Left ventricle myocardium inferior (tissue), 1 donor: ENCODE measurements around the gene STOML1. TPM values are rescaled to one million over a fixed set of nuclear protein-coding genes. Genes with fewer than 3 reads are reported as not detected.

Source experiments
- DNase-seq: peaks from one replicate; pipeline ENCODE4 v3.0.0-alpha.2; 2020
- H3K27ac ChIP-seq: fragments of 200-600 bp; replicated peaks from 2 replicates; pipeline ENCODE4 v1.8.0; 2021
- H3K27me3 ChIP-seq: fragments of 200-600 bp; 2 replicates; pipeline ENCODE4 v1.8.0; 2021; ENCODE audit warnings: low read depth
- H3K36me3 ChIP-seq: fragments of 200-600 bp; 2 replicates; pipeline ENCODE4 v1.8.0; 2021
- H3K4me1 ChIP-seq: fragments of 200-600 bp; 2 replicates; pipeline ENCODE4 v1.8.0; 2021
- H3K4me3 ChIP-seq: fragments of 200-600 bp; 2 replicates; pipeline ENCODE4 v1.8.0; 2021; ENCODE audit warnings: mild to moderate bottlenecking, moderate library complexity
- H3K9me3 ChIP-seq: fragments of 200-600 bp; replicated peaks from 2 replicates; pipeline ENCODE4 v1.8.0; 2021
- intact Hi-C: fragments of 100-400 bp; cut with micrococcal nuclease; formaldehyde crosslinking; loops from one replicate; pipeline ENCODE4 v1.11.0; 2022
- total RNA-seq: library from RNA; stranded (reverse); fragmentation: NEBNext Ultra II Directional; extraction: Animal tissue kit (Norgen Biotek cat#: 25700); gene quantifications from one replicate; pipeline ENCODE4 v1.2.1, GENCODE V29; 2021
- TF ChIP-seq, protein P1 (sequence below): fragments of 200-600 bp; IDR thresholded peaks from 2 replicates; pipeline ENCODE4 v1.8.0; 2021; ENCODE audit warnings: antibody characterized with exemption, mild to moderate bottlenecking, borderline replicate concordance
- donor health status: DM: no; HTN: yes; CAD: no; lungs with severe emphysema.

The STOML1 gene
- total RNA-seq, 1 donor from 2014 or later, result 26.1 TPM

GRCh38 chr15:74034206-74034755, 42.2 kb upstream of the STOML1 start:
- no peak for DNase-seq
- intact Hi-C loops, result no loop called here
- H3K4me1 ChIP-seq, result peaks cover 42% of the 10 kb centered on the region
- H3K27ac ChIP-seq, result no peak overlapping the region
- no peaks in the 10 kb centered on the region for H3K27me3 ChIP-seq
- H3K9me3 ChIP-seq, result no peaks in the 10 kb centered on the region
- no peak overlapping the region for H3K4me3 ChIP-seq
- TF ChIP-seq, protein P1, sequence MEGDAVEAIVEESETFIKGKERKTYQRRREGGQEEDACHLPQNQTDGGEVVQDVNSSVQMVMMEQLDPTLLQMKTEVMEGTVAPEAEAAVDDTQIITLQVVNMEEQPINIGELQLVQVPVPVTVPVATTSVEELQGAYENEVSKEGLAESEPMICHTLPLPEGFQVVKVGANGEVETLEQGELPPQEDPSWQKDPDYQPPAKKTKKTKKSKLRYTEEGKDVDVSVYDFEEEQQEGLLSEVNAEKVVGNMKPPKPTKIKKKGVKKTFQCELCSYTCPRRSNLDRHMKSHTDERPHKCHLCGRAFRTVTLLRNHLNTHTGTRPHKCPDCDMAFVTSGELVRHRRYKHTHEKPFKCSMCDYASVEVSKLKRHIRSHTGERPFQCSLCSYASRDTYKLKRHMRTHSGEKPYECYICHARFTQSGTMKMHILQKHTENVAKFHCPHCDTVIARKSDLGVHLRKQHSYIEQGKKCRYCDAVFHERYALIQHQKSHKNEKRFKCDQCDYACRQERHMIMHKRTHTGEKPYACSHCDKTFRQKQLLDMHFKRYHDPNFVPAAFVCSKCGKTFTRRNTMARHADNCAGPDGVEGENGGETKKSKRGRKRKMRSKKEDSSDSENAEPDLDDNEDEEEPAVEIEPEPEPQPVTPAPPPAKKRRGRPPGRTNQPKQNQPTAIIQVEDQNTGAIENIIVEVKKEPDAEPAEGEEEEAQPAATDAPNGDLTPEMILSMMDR, result no peak
- H3K36me3 ChIP-seq, result peaks cover 57% of the 10 kb centered on the region

DNA sequence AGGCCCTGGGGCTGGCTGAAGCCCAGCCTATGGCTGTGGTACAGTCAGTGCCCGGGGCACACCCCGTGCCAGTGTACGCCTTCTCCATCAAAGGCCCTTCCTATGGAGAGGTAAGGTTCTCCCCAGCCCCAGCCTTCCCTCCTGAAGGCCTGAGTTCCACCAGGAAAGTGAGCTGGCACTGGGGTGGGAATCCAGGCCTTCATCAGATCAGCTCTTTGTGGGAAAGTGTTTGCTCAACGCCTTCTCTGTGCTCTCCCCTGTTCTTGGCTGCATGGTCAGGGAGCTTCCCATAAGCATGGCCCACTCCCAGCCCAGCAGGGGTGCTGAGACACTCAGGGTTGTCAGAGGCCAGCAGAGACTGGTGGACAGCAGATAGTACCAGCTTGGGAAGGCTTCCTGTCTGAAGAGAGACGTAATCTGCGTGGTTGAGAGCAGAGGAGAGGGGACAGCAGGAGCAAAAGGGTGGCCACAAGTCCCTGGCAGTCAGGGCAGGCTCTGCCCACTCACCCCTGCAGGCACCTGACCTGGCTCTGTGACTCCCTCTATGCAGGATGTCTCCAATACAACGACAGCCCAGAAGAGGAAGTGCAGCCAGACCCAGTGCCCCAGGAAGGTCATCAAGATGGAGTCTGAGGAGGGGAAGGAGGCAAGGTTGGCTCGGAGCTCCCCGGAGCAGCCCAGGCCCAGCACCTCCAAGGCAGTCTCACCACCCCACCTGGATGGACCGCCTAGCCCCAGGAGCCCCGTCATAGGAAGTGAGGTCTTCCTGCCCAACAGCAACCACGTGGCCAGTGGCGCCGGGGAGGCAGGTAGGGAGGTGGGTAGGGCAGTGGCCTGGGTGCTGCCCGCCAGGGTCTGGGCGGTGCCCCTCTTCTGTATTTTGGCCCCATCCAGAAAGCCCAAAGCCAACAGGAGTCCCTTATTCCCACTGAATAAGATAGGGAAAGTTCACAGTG, 40.8 kb upstream of the STOML1 start:
- no peaks in the 10 kb centered on the region for H3K9me3 ChIP-seq
- peaks cover 64% of the 10 kb centered on the region for H3K36me3 ChIP-seq
- peak overlapping the region; percentile 40 for H3K27ac ChIP-seq
- TF ChIP-seq, protein P1, result no peak
- DNase-seq, result no peak
- no peak overlapping the region for H3K4me3 ChIP-seq
- H3K4me1 ChIP-seq, result peaks cover 41% of the 10 kb centered on the region
- no peaks in the 10 kb centered on the region for H3K27me3 ChIP-seq
- intact Hi-C loops, result no loop called here

- DNase-seq, result no peak
- intact Hi-C loops, result no loop called here
- no peak overlapping the region for H3K27ac ChIP-seq
Measured at GRCh38 chr15:74032046-74032445, 40.0 kb upstream of the STOML1 start.

GRCh38 chr15:74028646-74029045, 36.6 kb upstream of the STOML1 start:
- H3K36me3 ChIP-seq, result peaks cover 65% of the 10 kb centered on the region
- DNase-seq, result no peak
- H3K27me3 ChIP-seq, result no peaks in the 10 kb centered on the region
- no peak overlapping the region for H3K4me3 ChIP-seq
- intact Hi-C loops, result no loop called here
- peaks cover 56% of the 10 kb centered on the region for H3K4me1 ChIP-seq
- TF ChIP-seq, protein P1, result no peak
- H3K27ac ChIP-seq, result no peak overlapping the region
- no peaks in the 10 kb centered on the region for H3K9me3 ChIP-seq

More at GRCh38 chr15:74032046-74032445, 40.0 kb upstream of the STOML1 start:
- no peaks in the 10 kb centered on the region for H3K9me3 ChIP-seq
- H3K36me3 ChIP-seq, result peaks cover 61% of the 10 kb centered on the region
- H3K27me3 ChIP-seq, result no peaks in the 10 kb centered on the region
- TF ChIP-seq, protein P1, result no peak
- H3K4me3 ChIP-seq, result no peak overlapping the region
- peaks cover 41% of the 10 kb centered on the region for H3K4me1 ChIP-seq

DNA sequence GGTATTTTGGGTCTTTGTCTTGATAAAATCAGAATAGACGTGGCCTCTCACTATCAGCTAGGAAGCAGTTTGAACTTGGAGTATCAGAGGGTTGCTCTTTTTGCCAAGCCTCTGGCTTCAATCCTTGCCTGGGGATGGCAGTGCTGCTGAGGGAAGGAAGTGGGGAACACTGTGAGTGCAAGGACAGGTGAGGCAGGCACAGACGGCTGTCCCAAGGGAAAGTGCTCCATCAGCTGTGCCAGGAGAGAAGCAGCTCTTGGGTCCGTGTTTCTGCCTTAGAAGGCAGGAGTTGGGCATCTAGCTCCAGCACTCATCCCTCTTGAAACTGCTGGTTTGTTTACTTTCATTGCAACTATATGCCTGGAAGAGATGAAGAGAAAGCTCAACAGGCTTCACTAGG, 35.6 kb upstream of the STOML1 start:
- Histone ChIP-seq H3K9me3 (no peaks in the 10 kb centered on the region), H3K4me3 (no peak overlapping the region), H3K27ac (peak overlapping the region; percentile 7), H3K36me3 (peaks cover 65% of the 10 kb centered on the region), H3K27me3 (no peaks in the 10 kb centered on the region), H3K4me1 (peaks cover 56% of the 10 kb centered on the region)
- no peak for DNase-seq
- TF ChIP-seq, protein P1, result no peak
- intact Hi-C loops, result no loop called here
